Type B pancreatic cell (in vitro differentiated cells): ENCODE measurements around the gene SDR42E1. TPM values are rescaled to one million over a fixed set of nuclear protein-coding genes. Genes with fewer than 3 reads are reported as not detected.

Experiments used
- DNase-seq: peaks from one replicate; pipeline ENCODE4 v3.0.0; 2021; ENCODE audit warnings: mixed read lengths; ENCODE audit not compliant: unreplicated experiment; ENCODE audit errors: extremely low spot score
- H3K27ac Mint-ChIP-seq: 2 replicates; pipeline ENCODE4 v1.8.0; 2021; ENCODE audit warnings: mild to moderate bottlenecking, mixed read lengths
- H3K27me3 Mint-ChIP-seq: 2 replicates; pipeline ENCODE4 v1.8.0; 2021; ENCODE audit warnings: mixed read lengths
- H3K36me3 Mint-ChIP-seq: 2 replicates; pipeline ENCODE4 v1.8.0; 2021; ENCODE audit warnings: mixed read lengths
- H3K4me1 Mint-ChIP-seq: one replicate; pipeline ENCODE4 v1.8.0; 2021; ENCODE audit warnings: mixed read lengths; ENCODE audit not compliant: unreplicated experiment
- H3K4me3 Mint-ChIP-seq: 2 replicates; pipeline ENCODE4 v1.8.0; 2021; ENCODE audit warnings: mild to moderate bottlenecking, mixed read lengths
- H3K9me3 Mint-ChIP-seq: 2 replicates; pipeline ENCODE4 v1.8.0; 2021; ENCODE audit warnings: mixed read lengths
- total RNA-seq: library from RNA; stranded (reverse); gene quantifications from 2 replicates; pipeline ENCODE4 v1.2.1, GENCODE V29; 2021; ENCODE audit warnings: low replicate concordance
- TF ChIP-seq, protein P1 (sequence below): fragments of 200-600 bp; sonication (generic); conservative IDR thresholded peaks from 2 replicates; pipeline ENCODE4 v1.5.0; 2021; ENCODE audit warnings: antibody characterized with exemption, mild to moderate bottlenecking

SDR42E1 gene
- total RNA-seq, 1 donor from 2014 or later, result not detected

DNA sequence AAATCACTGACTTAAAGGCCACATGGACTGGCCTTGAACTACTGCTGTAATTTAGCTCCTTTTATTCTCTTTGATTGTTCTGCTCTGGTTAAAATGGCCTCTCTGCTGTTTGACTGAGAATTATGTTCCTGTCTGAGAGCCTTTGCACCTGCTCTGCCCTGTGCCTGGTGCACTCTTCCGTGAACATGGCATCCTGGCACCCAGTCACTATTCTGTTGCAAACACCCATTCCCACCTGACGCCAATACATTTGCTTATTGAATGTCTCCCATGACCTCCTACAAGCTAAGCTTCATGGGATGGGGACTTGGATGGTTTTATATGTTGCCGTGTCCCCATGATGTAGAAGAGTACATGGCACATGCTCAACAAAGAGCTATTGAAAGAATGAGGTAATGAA is 43.8 kb upstream of the SDR42E1 start:
- no peak for DNase-seq
- Mint-ChIP-seq H3K27ac (no peak overlapping the region), H3K27me3 (peaks cover 11% of the 10 kb centered on the region), H3K36me3 (no peaks in the 10 kb centered on the region), H3K4me3 (no peak overlapping the region), H3K9me3 (peaks cover 8% of the 10 kb centered on the region), H3K4me1 (no peaks in the 10 kb centered on the region)
- TF ChIP-seq, protein P1, sequence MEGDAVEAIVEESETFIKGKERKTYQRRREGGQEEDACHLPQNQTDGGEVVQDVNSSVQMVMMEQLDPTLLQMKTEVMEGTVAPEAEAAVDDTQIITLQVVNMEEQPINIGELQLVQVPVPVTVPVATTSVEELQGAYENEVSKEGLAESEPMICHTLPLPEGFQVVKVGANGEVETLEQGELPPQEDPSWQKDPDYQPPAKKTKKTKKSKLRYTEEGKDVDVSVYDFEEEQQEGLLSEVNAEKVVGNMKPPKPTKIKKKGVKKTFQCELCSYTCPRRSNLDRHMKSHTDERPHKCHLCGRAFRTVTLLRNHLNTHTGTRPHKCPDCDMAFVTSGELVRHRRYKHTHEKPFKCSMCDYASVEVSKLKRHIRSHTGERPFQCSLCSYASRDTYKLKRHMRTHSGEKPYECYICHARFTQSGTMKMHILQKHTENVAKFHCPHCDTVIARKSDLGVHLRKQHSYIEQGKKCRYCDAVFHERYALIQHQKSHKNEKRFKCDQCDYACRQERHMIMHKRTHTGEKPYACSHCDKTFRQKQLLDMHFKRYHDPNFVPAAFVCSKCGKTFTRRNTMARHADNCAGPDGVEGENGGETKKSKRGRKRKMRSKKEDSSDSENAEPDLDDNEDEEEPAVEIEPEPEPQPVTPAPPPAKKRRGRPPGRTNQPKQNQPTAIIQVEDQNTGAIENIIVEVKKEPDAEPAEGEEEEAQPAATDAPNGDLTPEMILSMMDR, result no peak

DNA sequence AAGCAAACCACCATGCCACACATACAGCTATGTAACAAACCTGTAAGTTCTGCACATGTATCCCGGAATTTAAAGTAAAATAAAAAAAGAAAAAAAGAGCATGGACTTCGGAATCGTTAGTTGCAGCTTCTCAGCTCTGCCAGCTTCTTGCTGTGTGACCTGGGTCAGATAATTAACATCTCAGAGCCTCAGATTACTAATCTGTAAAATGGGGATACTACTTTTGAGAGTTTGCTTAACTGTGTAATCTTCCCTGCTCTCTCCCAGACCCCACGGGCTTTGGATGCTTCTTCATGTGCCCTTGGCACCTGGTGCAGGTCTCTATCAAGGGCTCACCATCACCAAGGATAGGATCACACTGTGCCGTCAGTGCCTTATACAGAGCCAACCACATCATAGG is 40.4 kb upstream of the SDR42E1 start:
- Mint-ChIP-seq H3K27ac (no peak overlapping the region), H3K4me1 (no peaks in the 10 kb centered on the region), H3K36me3 (no peaks in the 10 kb centered on the region), H3K27me3 (peaks cover 27% of the 10 kb centered on the region), H3K4me3 (no peak overlapping the region), H3K9me3 (peaks cover 8% of the 10 kb centered on the region)
- TF ChIP-seq, protein P1, result no peak
- DNase-seq, result no peak

DNA sequence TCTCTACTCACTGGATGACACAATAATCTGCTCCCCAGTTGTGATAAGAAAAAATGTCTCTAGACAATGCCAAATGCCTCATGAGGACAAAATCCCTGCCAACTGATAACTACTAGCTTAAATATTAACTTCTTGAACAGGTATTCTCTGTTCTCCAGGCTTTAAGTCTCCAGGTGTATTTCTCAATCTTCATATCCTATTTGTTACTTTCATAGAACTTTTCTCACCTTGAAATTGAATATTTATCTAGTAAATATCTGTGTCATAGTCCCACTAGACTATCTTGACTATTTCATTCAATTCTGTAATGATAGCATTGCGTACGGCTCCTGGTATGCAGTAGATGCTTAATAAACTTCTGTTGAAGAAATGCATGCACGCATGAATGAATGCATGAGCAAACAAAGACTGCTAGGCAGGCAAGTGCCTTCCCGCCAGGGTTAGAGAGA is 39.7 kb upstream of the SDR42E1 start:
- Mint-ChIP-seq H3K36me3 (no peaks in the 10 kb centered on the region), H3K27me3 (peaks cover 27% of the 10 kb centered on the region)

DNA sequence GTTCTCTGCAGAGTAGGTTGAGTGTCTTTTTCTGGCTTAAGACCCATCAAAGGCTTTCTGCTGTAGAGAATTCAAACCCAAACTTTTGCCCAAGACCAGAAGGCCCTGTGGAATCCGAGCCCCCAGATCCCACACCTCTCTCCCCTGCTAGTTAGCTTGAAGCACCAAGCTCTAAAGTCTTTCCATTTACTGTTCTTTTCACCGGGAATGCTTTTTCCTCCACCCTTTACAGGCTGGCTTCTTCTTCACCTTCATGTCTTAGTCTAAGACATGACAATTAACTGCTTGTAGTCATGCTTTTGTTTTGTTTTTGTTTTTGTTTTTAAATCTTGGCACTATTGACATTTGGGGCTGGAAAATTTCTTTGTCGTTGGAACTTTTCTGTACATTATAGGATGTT is 39.2 kb upstream of the SDR42E1 start:
- TF ChIP-seq, protein P1, result no peak
- Mint-ChIP-seq H3K4me1 (no peaks in the 10 kb centered on the region), H3K27ac (no peak overlapping the region)

More for the DNA sequence above, 39.7 kb upstream of the SDR42E1 start:
- H3K4me1 Mint-ChIP-seq, result no peaks in the 10 kb centered on the region
- H3K9me3 Mint-ChIP-seq, result peaks cover 8% of the 10 kb centered on the region
- H3K27ac Mint-ChIP-seq, result no peak overlapping the region
- DNase-seq, result no peak
- H3K4me3 Mint-ChIP-seq, result peak overlapping the region; percentile 8
- TF ChIP-seq, protein P1, result no peak

DNA sequence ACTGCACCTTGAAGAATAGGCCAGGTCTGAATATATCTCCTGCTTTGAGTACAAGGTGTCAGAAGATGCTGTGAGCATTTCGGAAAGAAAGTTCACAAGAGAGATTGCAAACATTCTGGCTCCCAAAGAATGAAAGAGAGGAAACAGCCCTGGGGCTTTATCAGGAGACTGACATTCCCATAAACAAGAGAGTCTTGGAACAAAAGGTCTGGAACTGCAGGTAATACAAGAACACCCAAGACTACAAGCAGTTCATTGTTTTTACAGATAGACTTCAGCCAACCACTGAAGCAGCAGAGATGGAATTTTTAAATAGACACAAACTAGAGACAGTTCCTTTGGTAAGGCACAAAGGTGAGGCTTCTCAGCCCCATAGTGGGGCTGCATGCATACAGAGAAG is 38.2 kb upstream of the SDR42E1 start:
- Mint-ChIP-seq H3K36me3 (no peaks in the 10 kb centered on the region), H3K27me3 (peaks cover 20% of the 10 kb centered on the region), H3K4me3 (no peak overlapping the region), H3K27ac (no peak overlapping the region), H3K9me3 (no peaks in the 10 kb centered on the region), H3K4me1 (no peaks in the 10 kb centered on the region)
- TF ChIP-seq, protein P1, result no peak
- no peak for DNase-seq

More for the DNA sequence above, 39.2 kb upstream of the SDR42E1 start:
- Mint-ChIP-seq H3K36me3 (no peaks in the 10 kb centered on the region), H3K27me3 (peaks cover 24% of the 10 kb centered on the region), H3K4me3 (peak overlapping the region; percentile 8), H3K9me3 (peaks cover 4% of the 10 kb centered on the region)
- no peak for DNase-seq

DNA sequence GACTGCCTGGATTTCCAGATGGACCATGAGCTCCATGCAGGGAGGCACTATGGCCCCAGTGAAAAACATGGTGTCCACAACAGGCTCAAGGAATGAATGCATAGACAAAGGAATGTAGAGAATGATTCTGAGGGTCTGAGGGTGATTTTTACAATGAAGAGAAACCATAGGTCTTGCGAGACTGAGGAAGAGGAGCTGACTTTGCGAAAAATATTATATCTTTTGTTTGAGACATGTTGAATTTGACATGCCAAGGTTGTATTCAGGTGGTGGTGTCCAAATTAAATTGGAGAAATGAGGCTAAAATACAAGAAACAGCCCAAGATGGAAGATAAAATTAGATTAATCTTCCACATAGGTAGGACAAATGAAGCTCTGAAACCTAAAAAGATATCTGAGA is 36.5 kb upstream of the SDR42E1 start:
- no peak for DNase-seq
- TF ChIP-seq, protein P1, result no peak
- Mint-ChIP-seq H3K9me3 (no peaks in the 10 kb centered on the region), H3K4me1 (peaks cover 5% of the 10 kb centered on the region), H3K4me3 (no peak overlapping the region), H3K36me3 (no peaks in the 10 kb centered on the region), H3K27ac (no peak overlapping the region), H3K27me3 (peaks cover 20% of the 10 kb centered on the region)
